Stimulated activated CD8-positive, alpha-beta memory T cell treated with anti-CD3 and anti-CD28 coated beads, Interleukin-12 subunit alpha, Interleukin-12 subunit beta, amount 100 ng/mL, for 1 hour (primary cell): ENCODE measurements around the gene TAX1BP1.

Experiments used
- DNase-seq: peaks from one replicate; pipeline ENCODE4 v3.0.0-alpha.2; 2020; ENCODE audit warnings: low read depth

Gene TAX1BP1

DNA sequence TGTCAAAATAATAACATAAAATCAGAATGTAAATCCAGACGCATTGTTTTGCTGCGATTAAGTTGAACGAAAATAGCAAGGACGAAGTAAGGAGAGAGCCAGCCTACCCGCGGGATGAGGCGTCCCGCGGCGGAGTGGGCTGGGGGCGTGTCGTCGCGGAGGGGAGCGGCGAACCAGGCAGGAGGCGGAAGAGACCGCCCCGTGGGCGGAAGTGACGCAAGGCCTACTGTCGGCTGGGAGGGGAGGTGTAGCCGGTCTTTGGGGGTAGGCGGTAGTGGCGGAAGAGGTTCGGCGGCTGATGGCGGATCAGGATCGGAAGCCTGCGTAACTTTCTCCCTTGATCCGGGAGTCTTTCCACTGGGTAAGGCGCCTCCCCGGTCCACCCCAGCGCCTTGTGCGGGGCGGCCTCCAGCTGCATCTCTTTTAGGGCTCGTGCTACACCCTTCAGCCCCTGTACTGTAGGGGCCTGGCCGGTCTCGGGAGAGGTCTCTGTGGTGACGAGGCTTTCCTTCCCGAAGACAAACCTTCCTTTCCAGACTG, at the start of gene TAX1BP1:
TAX1BP1 (plus strand) TSS at position 254 of the 540 bp plus-strand sequence. CDS start 8,363 bp downstream, outside the sequence.
- peak; percentile 92 for DNase-seq

- DNase-seq, result no peak
Observed at GRCh38 chr7:27690649-27691048, 49.3 kb upstream of the TAX1BP1 start.

DNA sequence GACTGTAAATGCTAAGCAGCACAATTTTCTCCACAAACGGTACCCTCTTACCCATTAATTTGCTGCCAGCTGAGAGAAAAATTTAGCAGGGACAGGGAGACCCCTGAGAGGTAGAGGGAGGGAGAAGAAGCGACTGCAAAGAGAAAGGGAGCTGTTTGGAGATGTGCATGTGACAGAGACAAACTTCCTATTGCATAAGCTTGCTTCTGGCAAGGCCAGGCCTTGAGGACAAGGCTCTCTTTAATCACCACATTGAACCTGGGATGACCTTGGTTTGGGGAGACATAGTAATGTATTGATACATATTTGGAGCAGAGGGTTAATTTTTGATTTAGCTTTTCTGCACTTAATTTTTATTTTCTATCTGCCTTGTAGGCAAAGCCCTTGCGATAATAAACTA, 46.2 kb upstream of the TAX1BP1 start:
- no peak for DNase-seq

DNA sequence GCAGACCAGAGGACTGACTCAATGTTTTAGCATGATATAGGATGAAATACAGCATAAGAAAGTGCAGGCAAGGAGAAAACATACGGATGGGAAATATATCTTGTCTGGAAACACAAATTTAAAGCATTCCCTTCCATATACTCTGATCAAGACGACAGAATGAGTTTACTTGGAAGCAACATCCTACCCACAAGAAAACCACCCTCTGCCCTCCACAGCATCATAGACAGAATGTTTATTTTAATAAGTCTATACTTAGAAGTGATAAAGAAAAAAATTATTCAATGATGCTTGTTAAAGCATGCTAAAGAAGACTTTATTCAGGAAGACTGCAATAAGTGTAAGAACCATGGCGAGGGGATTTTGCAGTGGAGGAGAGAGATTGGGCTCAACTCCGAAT, 44.9 kb upstream of the TAX1BP1 start:
- DNase-seq, result no peak

DNA sequence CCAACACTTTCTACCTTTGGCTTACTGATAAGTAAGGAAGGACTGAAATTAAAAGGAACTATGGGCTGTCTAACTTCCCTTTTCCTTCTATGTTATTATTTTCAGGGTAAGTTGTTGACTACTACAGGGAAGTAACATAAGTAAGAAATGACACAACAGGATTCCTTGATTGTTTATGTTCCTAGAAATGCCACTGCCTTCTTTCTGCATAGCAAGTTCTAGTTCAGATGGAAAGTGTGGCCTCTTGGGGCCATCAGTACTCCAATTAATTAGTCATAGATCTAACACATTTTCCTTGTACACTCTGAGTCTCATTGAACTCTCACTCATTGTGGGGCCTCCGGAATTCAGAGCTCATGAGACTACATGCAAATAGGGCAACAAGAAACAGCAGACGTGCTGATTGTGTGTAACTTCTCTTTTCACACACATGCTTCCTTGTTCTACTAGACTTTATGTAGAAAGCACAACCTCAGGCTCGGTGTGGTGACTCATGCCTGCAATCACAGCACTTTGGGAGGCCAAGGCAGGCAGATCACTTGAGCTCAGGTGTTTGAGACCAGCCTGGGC, 42.0 kb upstream of the TAX1BP1 start:
- no peak for DNase-seq

- no peak for DNase-seq
Observed at GRCh38 chr7:27699751-27700150, 40.2 kb upstream of the TAX1BP1 start.

DNA sequence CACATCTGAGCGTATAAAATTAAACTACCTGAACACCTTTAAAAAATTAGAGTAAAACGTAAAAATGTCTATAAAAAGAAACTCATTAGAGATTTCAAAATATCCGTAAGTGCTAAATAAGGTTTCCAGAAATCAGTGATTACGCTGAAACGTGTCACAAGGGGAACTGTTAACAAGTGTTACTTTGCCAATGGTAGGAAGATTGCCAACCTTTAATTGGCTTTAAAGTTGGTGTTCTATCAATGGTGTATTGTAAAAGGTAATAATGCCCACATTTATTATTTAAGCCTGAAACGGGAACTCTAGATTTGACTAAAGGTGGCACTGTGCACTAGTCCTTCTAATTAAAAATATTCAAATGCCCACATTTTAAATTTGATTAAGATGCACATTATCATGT, 39.5 kb upstream of the TAX1BP1 start:
- no peak for DNase-seq

DNA sequence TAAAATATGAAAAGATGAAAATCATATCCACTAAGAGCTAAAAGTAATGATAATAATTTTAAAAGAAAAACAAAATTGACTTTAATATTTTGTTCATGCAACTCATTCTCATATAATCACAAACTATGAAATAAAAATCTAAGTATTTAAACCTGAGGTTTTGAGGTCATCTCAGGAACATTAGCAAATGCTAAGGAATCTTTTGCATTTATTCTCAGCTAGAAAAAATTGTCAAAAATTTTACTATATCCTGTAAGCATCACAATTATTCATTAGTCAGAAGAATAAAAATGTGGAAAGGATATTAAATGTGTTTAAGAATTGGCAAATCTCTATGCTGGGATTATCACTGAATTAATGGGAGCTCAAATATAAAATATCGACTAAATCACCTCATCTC, 36.8 kb upstream of the TAX1BP1 start:
- DNase-seq, result no peak

- DNase-seq, result no peak
Observed at GRCh38 chr7:27704422-27705199, 35.4 kb upstream of the TAX1BP1 start.

DNA sequence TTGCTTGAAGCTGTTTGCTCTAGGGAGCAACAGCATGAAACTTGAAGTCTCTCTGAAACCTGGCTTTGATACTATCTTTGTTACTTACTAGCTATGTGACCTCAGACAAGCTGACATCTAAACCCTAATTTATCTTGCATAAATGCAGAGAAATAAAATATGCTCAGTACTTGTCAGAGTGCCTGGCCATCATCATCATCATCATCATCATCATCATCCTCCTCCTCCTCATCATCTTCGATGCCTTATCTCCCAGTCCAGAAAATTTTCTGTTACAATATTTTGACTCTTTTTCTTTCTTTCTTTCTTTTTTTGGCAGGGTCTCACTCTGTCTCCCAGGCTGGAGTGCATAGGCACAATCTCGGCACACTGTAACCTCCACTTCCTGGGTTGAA, 34.8 kb upstream of the TAX1BP1 start:
- no peak for DNase-seq

DNA sequence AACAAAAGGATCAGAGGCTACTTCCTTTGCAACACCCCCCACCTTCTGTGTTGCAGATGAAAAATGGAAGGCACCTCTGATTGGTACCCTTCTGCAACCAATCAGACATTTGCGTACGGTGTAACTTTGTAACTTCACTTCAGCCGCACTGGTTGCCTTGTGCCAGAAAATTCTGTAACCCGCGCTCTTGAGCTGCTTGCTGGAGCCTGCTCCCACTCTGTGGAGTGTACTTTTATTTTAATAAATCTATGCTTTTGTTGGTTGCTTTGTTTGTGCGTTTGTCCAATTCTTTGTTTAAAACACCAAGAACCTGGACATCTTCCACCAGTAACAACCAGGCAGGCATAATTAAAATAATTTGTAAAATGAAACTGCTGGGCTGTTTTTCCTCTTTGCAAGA, 31.5 kb upstream of the TAX1BP1 start:
- no peak for DNase-seq

DNA sequence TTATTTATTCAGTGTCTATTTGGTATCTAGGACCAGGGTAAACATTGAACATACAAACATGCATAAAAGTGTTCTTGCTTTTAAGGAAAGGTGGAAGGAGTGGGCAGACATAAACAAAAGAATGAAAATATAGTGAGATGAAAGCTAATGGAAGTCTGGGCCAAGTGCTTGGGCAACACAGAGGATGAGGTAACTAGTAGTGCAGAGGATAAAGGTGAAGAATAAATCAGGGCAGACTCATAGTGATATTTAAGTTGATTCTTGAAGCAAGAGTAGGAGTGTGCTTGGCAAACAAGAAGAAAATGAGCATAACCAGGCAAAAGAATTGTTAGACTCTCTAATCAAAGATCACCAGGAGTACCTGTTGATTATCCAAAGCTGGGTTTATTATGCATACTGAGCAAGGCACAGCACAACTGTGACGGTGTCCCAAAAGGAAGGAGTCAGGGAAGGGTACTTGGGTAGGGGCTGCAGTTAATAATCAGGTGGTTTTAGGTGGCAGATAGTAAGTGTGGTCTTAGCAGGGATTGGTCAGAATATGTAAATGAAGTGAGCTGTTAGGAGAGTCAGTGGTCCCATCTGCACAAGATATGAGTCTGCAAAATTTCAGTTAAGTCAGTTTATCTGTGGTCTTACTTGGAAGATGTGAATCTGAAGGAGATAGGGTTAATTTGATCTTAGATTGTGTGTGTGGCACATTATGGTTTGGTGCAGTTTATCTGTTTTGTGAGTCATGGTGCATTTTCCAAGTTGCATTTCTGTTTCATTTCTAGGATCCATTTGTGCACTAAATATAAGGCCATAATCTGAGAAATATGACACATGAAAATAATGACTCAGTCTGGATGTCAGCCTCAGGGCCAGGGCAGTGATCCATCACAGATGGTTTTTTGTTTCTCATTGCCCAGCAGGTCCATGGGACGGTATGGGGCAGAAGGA, 30.6 kb upstream of the TAX1BP1 start:
- DNase-seq, result no peak

DNA sequence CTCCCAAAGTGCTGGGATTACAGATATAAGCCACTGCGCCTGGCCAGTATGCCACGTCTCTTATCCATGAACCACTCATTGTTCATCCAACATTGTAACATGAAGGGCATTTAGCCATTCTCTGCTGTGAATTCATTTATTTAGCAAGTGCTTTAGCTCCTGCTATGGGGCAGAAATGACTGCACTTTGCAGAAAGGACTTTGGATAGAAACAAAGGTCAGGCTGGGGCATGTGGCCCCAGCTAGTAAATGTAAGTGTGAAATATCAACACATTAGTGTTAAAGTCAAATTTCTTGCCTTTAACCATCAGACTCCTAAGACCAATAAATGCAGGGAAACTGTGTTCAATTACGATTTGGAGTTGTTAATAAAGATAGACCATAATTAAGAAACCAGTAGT, 27.7 kb upstream of the TAX1BP1 start:
- DNase-seq, result no peak

GRCh38 chr7:27714831-27715444, 25.0 kb upstream of the TAX1BP1 start:
- DNase-seq, result no peak

DNA sequence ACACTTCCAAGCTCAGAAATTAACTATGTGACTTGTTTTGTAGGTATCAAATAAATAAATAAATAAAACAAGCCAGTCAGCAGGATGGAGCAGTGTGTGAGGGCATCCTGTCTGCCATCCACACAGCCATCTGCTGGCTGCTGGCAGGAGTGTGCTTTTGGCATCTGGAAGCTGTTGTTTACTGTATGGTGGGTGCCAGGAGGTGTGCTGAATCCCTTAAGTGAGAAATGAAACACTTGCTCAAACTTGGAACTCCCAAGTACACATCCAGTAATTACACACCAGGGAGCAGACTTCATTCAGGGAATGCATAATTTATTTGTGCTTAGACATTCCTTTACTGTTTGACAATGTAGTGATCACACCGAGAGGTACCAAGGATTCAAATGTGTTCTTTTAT, 16.9 kb upstream of the TAX1BP1 start:
- DNase-seq, result no peak

DNA sequence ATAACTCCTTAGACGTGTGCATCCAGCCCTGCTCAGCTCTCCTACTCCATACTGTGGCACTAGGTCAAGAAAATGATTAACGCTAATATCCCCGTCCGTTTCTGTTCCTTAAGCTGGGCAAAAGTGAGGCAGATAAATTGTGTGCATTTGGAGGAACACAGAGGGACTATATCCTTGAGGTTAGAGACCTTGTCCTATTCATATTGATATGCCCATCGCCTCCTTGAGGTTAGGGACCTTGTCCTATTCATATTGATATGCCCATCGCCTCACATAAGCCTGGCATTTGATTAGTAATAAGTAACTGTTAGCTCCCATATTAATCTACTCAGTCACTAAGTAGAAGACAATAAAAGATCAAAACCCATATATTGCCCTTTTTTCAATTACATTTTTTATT, 12.9 kb upstream of the TAX1BP1 start:
- DNase-seq, result no peak

DNA sequence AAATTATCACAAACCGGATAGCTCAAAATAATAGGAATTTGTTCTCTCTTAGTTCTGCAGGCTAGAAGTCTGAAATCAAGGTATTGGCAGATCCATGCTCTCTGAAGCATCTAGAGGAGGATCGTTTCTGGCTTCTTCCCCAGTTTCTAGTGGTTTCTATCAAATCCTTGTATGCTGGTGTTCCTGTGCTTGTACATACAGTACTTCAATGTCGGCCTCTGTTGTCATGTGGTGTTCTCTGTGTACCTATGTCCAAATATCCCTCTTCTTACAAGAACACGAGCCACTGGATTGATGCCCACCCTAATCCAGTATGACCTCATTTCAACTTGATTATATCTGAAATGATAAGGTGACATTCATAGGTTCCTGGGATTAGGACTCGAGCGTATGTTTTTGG, 9.8 kb upstream of the TAX1BP1 start:
- DNase-seq, result no peak

DNA sequence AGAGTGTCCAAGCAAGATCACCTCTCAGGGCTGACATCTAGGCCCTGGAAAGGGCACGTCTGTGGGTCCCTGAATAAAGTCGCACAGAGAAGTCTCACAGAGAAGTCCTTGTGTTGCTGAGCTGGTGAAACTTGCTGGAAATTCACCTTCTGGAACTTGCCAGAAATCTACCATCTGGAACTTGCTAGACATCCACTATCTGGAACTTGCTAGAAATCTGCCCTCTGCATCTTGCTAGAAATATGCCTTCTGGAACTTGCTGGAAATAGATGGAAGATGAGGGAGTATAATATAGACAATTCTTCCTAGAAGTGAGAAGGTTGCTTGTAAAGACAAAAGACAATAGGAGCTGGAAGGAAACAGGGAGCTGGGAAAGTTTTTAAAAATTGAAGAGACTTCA, 5.4 kb upstream of the TAX1BP1 start:
- DNase-seq, result no peak

GRCh38 chr7:27735165-27735564, 4.8 kb upstream of the TAX1BP1 start:
- no peak for DNase-seq

GRCh38 chr7:27735831-27736230, 4.1 kb upstream of the TAX1BP1 start:
- no peak for DNase-seq

DNA sequence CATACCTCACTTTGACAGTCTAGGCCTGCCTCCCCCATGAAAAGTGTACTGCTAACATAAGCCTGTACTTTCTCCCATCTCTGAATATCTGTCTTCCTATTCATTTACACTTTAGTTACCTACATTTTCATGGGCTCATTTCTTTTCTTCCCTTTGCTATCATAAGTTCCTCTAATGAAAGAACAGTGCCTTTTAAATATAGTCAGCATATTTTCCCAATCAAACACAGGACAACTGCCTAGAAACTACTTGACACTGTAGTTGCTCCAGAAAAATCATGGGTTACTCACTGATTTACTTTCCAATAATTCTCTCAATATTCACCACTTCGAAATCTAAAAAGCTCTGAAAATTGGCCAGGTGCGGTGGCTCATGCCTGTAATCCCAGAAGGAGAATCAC, 2.8 kb upstream of the TAX1BP1 start:
- DNase-seq, result no peak

GRCh38 chr7:27737616-27738015, 2.3 kb upstream of the TAX1BP1 start:
- no peak for DNase-seq
